ENCODE measurements around the gene PSMB11. TPM values are rescaled to one million over a fixed set of nuclear protein-coding genes. Genes with fewer than 3 reads are reported as not detected.

Gene PSMB11
- total RNA-seq, 2 donors from 2014 or later, result not detected

DNA sequence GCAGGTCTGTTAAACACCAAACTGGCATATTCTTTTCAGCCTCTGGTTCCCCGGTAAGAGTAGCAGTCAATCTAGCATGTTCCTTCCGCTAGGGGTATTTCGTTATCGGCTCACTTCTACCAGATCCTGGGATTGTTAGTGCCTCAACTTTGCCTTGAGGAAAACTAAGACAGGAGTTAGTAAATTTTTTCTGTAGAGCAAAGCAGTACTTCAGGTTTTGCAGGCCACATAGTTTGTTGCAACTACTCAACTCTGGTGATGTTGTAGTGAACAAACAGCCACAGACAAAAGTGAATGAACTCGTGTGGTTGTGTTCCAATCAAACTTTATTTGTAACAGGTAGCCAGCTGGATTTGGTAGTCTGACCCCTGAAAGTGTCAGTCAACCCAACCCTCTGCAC is 21.6 kb downstream of the PSMB11 start:
- intact Hi-C loops (cut with DNase I), result no loop called here

GRCh38 chr14:23066368-23066767 is 24.4 kb downstream of the PSMB11 start:
- no peak overlapping the region for H3K27ac ChIP-seq
- ATAC-seq, result no peak
- DNase-seq, result no peak
- H3K36me3 ChIP-seq (replicated peaks in 1 of 2; ENCODE audit: insufficient read depth in 1 of 2, low read depth in 2 of 2), result peaks cover 6 to 32% of the 10 kb centered on the region in 2 donors
- intact Hi-C loops (cut with DNase I), result no loop called here
- H3K27me3 ChIP-seq, result no peaks in the 10 kb centered on the region
- peaks cover 21% of the 10 kb centered on the region for H3K4me1 ChIP-seq
- 75 to 83% methylated on average over 3 of the region's 3 CpGs for WGBS, 2 donors
- no peak overlapping the region for H3K4me3 ChIP-seq
- TF ChIP-seq POLR2A (IDR thresholded peaks at IDR 0.05), result no peak
- TF ChIP-seq, protein P1, sequence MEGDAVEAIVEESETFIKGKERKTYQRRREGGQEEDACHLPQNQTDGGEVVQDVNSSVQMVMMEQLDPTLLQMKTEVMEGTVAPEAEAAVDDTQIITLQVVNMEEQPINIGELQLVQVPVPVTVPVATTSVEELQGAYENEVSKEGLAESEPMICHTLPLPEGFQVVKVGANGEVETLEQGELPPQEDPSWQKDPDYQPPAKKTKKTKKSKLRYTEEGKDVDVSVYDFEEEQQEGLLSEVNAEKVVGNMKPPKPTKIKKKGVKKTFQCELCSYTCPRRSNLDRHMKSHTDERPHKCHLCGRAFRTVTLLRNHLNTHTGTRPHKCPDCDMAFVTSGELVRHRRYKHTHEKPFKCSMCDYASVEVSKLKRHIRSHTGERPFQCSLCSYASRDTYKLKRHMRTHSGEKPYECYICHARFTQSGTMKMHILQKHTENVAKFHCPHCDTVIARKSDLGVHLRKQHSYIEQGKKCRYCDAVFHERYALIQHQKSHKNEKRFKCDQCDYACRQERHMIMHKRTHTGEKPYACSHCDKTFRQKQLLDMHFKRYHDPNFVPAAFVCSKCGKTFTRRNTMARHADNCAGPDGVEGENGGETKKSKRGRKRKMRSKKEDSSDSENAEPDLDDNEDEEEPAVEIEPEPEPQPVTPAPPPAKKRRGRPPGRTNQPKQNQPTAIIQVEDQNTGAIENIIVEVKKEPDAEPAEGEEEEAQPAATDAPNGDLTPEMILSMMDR (IDR thresholded peaks at IDR 0.05), result no peak
- no peaks in the 10 kb centered on the region for H3K9me3 ChIP-seq

More for the DNA sequence above, 21.6 kb downstream of the PSMB11 start:
- no peak for DNase-seq
- TF ChIP-seq, protein P1 (IDR thresholded peaks at IDR 0.05), result no peak
- TF ChIP-seq POLR2A (IDR thresholded peaks at IDR 0.05), result no peak
- no peak for ATAC-seq
- no peaks in the 10 kb centered on the region for H3K27me3 ChIP-seq
- H3K9me3 ChIP-seq, result no peaks in the 10 kb centered on the region
- H3K27ac ChIP-seq, result no peak overlapping the region
- peaks cover 11% of the 10 kb centered on the region for H3K4me1 ChIP-seq
- H3K4me3 ChIP-seq, result no peak overlapping the region
- H3K36me3 ChIP-seq (replicated peaks in 1 of 2; ENCODE audit: insufficient read depth in 1 of 2, low read depth in 2 of 2), result peaks cover 17 to 47% of the 10 kb centered on the region in 2 donors
- WGBS, 2 donors, result 87 to 88% methylated on average over 5 of the region's 5 CpGs

- DNase-seq (no peak), ATAC-seq (no peak)
- TF ChIP-seq, protein P1 (IDR thresholded peaks at IDR 0.05), result no peak
- TF ChIP-seq POLR2A (IDR thresholded peaks at IDR 0.05), result no peak
- intact Hi-C loops (cut with DNase I), result no loop called here
- peaks cover 26% of the 10 kb centered on the region for H3K4me1 ChIP-seq
- no peaks in the 10 kb centered on the region for H3K27me3 ChIP-seq
- 83 to 89% methylated on average over 20 to 22 of the region's 23 CpGs for WGBS, 2 donors
- no peak overlapping the region for H3K4me3 ChIP-seq
- no peak overlapping the region for H3K27ac ChIP-seq
- no peaks in the 10 kb centered on the region for H3K9me3 ChIP-seq
- peaks cover 6 to 32% of the 10 kb centered on the region in 2 donors for H3K36me3 ChIP-seq (replicated peaks in 1 of 2; ENCODE audit: insufficient read depth in 1 of 2, low read depth in 2 of 2)
Observed at GRCh38 chr14:23066855-23067744, 25.1 kb downstream of the PSMB11 start.

DNA sequence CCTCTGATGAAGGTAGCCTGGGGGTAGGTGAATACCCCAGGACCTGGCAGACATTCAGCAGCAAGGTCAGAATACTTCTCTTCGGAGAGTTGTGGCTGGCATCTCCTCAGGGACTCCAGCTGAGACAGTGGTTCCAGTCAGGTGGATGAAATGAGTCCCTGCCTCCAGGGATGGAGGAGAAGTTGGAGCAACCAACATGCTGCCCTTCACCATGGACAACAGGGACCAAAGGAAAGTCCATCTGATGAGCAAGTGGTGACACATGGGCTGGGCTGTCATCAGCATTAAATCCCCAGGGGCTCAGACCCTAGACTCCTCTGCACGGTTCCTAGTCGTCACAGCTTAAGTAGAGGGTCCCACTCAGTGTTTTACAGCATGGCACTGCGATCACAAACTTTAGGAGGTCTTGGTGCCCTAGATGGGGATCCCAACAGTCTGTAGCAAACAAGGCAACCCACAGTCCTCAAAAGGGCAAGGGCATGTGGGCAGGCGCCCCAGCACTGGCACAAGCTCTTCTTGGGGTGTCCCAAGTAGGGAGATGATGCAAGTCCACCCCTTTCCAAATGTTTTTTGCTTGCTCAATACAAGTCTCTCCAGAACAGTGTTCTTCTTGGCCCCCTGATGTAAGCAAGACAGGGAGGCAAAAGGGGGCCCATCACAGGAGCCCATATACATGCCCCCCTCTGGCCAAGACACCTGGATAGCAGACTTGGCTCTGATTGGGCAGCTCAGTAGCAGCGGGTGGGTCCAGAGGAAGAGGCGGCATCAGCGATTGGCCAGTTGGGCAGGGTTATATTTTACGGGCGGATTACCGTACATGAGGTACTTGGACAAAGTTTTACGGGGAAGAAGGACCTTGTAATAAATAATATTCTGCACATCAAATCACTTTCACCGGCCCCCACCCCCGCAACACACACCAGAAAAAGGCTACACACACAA is 26.1 kb downstream of the PSMB11 start:
- H3K27ac ChIP-seq, result peak overlapping the region in 1 of 4 donors; percentile 11
- intact Hi-C loops (cut with DNase I), result no loop called here
- peaks cover 6 to 30% of the 10 kb centered on the region in 2 donors for H3K36me3 ChIP-seq (replicated peaks in 1 of 2; ENCODE audit: insufficient read depth in 1 of 2, low read depth in 2 of 2)
- TF ChIP-seq, protein P1 (IDR thresholded peaks at IDR 0.05), result no peak
- TF ChIP-seq POLR2A (IDR thresholded peaks at IDR 0.05), result no peak
- no peak overlapping the region for H3K4me3 ChIP-seq
- H3K9me3 ChIP-seq, result no peaks in the 10 kb centered on the region
- no peaks in the 10 kb centered on the region for H3K27me3 ChIP-seq
- DNase-seq, result no peak
- ATAC-seq, result no peak
- 69 to 73% methylated on average over 12 to 14 of the region's 14 CpGs for WGBS, 2 donors
- H3K4me1 ChIP-seq, result peaks cover 28% of the 10 kb centered on the region
